Globus pallidus (tissue), 1 donor: ENCODE results near the gene CCDC24.
A peak's percentile ranks its signal among the peaks of the same experiment; 100 is the strongest.

Experiments used
- DNase-seq: peaks from one replicate; pipeline ENCODE4 v3.0.0-alpha.2; 2015; ENCODE audit warnings: low spot score

The CCDC24 gene

GRCh38 chr1:44024031-44024902 is 32.9 kb downstream of the CCDC24 start:
- no peak for DNase-seq

GRCh38 chr1:44024903-44025525 is 33.6 kb downstream of the CCDC24 start:
- no peak for DNase-seq

- DNase-seq = no peak
These were observed 34.4 kb downstream of the CCDC24 start for GRCh38 chr1:44025816-44026215.

GRCh38 chr1:44027320-44027719 is 35.9 kb downstream of the CCDC24 start:
- no peak for DNase-seq

- no peak for DNase-seq
These were observed 38.0 kb downstream of the CCDC24 start for GRCh38 chr1:44029260-44029910.

GRCh38 chr1:44029911-44030604 is 38.7 kb downstream of the CCDC24 start:
- peak; percentile 93 for DNase-seq

GRCh38 chr1:44030605-44031251 is 39.3 kb downstream of the CCDC24 start:
- DNase-seq = peak; percentile 81

GRCh38 chr1:44031252-44032169 is 40.1 kb downstream of the CCDC24 start, which contains the start of gene SLC6A9:
SLC6A9 (minus strand) TSS chr1:44031462; CDS start chr1:44024277, 7,185 bp downstream.
- DNase-seq = peak; percentile 66

- DNase-seq = no peak
These were observed 40.9 kb downstream of the CCDC24 start for GRCh38 chr1:44032170-44032790.

- DNase-seq = no peak
These were observed 41.7 kb downstream of the CCDC24 start for GRCh38 chr1:44033041-44033575.

- no peak for DNase-seq
These were observed 42.4 kb downstream of the CCDC24 start for GRCh38 chr1:44033756-44034155.

GRCh38 chr1:44034423-44034822 is 43.0 kb downstream of the CCDC24 start:
- DNase-seq = no peak

- no peak for DNase-seq
These were observed 43.7 kb downstream of the CCDC24 start for GRCh38 chr1:44034976-44035716.

GRCh38 chr1:44035726-44036408 is 44.5 kb downstream of the CCDC24 start:
- DNase-seq = peak; percentile 24

- DNase-seq = peak; percentile 83
These were observed 45.2 kb downstream of the CCDC24 start for GRCh38 chr1:44036409-44037139.

- DNase-seq = no peak
These were observed 45.8 kb downstream of the CCDC24 start for GRCh38 chr1:44037154-44037553.

GRCh38 chr1:44038876-44039657 is 47.7 kb downstream of the CCDC24 start:
- DNase-seq = no peak
